Neural progenitor cell (in vitro differentiated cells): Measurements from ENCODE around the gene ARHGEF4.

Experiments used
- EZH2 ChIP-seq: fragments of 200-600 bp; sonication (generic); IDR thresholded peaks from 2 replicates; pipeline ENCODE4 v1.6.1; 2017; ENCODE audit warnings: antibody characterized with exemption, mild to moderate bottlenecking, moderate library complexity
- TF ChIP-seq, protein P1 (sequence below): fragments of 200-600 bp; sonication (generic); IDR thresholded peaks from 2 replicates; pipeline ENCODE4 v1.5.1; 2017; ENCODE audit warnings: antibody characterized with exemption, mild to moderate bottlenecking

- TF ChIP-seq, protein P1, sequence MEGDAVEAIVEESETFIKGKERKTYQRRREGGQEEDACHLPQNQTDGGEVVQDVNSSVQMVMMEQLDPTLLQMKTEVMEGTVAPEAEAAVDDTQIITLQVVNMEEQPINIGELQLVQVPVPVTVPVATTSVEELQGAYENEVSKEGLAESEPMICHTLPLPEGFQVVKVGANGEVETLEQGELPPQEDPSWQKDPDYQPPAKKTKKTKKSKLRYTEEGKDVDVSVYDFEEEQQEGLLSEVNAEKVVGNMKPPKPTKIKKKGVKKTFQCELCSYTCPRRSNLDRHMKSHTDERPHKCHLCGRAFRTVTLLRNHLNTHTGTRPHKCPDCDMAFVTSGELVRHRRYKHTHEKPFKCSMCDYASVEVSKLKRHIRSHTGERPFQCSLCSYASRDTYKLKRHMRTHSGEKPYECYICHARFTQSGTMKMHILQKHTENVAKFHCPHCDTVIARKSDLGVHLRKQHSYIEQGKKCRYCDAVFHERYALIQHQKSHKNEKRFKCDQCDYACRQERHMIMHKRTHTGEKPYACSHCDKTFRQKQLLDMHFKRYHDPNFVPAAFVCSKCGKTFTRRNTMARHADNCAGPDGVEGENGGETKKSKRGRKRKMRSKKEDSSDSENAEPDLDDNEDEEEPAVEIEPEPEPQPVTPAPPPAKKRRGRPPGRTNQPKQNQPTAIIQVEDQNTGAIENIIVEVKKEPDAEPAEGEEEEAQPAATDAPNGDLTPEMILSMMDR: no peak
- TF ChIP-seq EZH2: no peak
Measured at GRCh38 chr2:131037398-131038257, 200.9 kb downstream of the ARHGEF4 start.
